ENCODE measurements around the gene RTN4R.

- TF ChIP-seq CTCF (IDR thresholded peaks at IDR 0.05; ENCODE audit: insufficient read depth, low read depth, low read length) (no peak), EZH2 (IDR thresholded peaks at IDR 0.05; ENCODE audit: insufficient read depth, low read length) (no peak)
These were observed 51.1 kb downstream of the RTN4R start for GRCh38 chr22:20216863-20217499.
